Measurements from ENCODE around the gene ARMC7. TPM values are rescaled to one million over a fixed set of nuclear protein-coding genes. Genes with fewer than 3 reads are reported as not detected.

The ARMC7 gene
- total RNA-seq, 4 donors from 2014 or later: 4.1 to 27.0 (median 24.1) TPM

DNA sequence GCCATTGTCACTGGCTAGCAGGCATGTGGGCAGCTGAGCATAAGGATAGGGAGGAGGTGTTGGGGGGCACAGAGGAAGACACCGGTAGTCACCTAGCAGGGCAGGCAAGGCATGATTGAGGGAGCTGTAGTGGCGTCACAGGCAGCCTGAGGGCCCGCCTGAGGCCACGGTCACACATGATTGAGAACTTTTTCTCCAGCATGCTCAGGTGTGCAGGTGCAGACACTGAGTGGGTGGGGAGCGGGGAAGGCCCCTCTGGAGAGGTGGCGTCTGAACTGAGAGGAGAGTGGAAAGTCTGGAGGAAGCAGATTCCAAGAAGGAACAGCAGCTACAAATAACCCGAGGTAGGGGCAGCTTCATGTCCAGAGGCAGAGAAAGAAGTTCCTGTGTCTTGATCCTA is 10.9 kb upstream of the ARMC7 start:
- Histone ChIP-seq H3K27ac (no peak overlapping the region), H3K27me3 (no peaks in the 10 kb centered on the region), H3K4me3 (no peak overlapping the region), H3K36me3 (peaks cover 0 to 30% (median 0%) of the 10 kb centered on the region in 3 donors), H3K9me3 (no peaks in the 10 kb centered on the region), H3K4me1 (peaks cover 0 to 28% (median 0%) of the 10 kb centered on the region in 4 donors)
- no peak for TF ChIP-seq POLR2A (IDR thresholded peaks at IDR 0.05)
- TF ChIP-seq, protein P1, sequence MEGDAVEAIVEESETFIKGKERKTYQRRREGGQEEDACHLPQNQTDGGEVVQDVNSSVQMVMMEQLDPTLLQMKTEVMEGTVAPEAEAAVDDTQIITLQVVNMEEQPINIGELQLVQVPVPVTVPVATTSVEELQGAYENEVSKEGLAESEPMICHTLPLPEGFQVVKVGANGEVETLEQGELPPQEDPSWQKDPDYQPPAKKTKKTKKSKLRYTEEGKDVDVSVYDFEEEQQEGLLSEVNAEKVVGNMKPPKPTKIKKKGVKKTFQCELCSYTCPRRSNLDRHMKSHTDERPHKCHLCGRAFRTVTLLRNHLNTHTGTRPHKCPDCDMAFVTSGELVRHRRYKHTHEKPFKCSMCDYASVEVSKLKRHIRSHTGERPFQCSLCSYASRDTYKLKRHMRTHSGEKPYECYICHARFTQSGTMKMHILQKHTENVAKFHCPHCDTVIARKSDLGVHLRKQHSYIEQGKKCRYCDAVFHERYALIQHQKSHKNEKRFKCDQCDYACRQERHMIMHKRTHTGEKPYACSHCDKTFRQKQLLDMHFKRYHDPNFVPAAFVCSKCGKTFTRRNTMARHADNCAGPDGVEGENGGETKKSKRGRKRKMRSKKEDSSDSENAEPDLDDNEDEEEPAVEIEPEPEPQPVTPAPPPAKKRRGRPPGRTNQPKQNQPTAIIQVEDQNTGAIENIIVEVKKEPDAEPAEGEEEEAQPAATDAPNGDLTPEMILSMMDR (IDR thresholded peaks at IDR 0.05): no peak
- no peak for DNase-seq

- Histone ChIP-seq H3K9me3 (no peaks in the 10 kb centered on the region), H3K4me1 (peaks cover 0 to 18% (median 0%) of the 10 kb centered on the region in 4 donors), H3K4me3 (no peak overlapping the region), H3K27ac (no peak overlapping the region), H3K36me3 (peaks cover 0 to 30% (median 0%) of the 10 kb centered on the region in 3 donors), H3K27me3 (no peaks in the 10 kb centered on the region)
- DNase-seq: no peak
- no peak for TF ChIP-seq POLR2A (IDR thresholded peaks at IDR 0.05)
Observed at GRCh38 chr17:75099881-75100595, 9.7 kb upstream of the ARMC7 start.

DNA sequence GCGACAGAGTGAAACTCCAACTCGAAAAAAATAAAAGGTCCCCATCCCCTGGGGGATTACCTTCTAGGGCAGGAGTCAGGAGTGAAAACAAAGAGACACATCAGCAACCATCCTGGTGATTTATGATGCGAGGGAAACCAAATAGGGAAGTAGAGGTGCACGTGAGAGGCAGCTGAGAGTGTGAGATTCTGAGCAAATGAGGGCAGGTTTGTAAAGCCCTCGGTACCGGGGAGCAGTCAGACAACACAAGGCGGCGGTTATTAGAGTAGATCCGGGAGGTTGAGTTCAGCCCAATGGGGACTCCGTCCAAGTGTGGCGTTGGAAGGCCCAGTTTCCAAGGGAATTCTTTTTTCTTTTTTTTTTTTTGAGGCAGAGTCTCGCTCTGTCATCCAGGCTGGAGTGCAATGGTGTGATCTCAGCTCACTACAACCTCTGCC is 7.4 kb upstream of the ARMC7 start:
- DNase-seq: peak in 2 of 3 donors; percentile 66 to 67
- H3K4me1 ChIP-seq: no peaks in the 10 kb centered on the region
- no peak overlapping the region for H3K27ac ChIP-seq
- no peaks in the 10 kb centered on the region for H3K27me3 ChIP-seq
- no peaks in the 10 kb centered on the region for H3K9me3 ChIP-seq
- H3K4me3 ChIP-seq: no peak overlapping the region
- TF ChIP-seq, protein P1 (IDR thresholded peaks at IDR 0.05): no peak
- H3K36me3 ChIP-seq: peaks cover 0 to 30% (median 0%) of the 10 kb centered on the region in 3 donors

GRCh38 chr17:75103601-75104554 is 5.9 kb upstream of the ARMC7 start:
- Histone ChIP-seq H3K27ac (no peak overlapping the region), H3K4me3 (no peak overlapping the region), H3K36me3 (peaks cover 0 to 18% (median 0%) of the 10 kb centered on the region in 3 donors), H3K27me3 (no peaks in the 10 kb centered on the region), H3K9me3 (no peaks in the 10 kb centered on the region), H3K4me1 (peaks cover 0 to 3% (median under 1%) of the 10 kb centered on the region in 4 donors)
- TF ChIP-seq, protein P1 (IDR thresholded peaks at IDR 0.05): no peak
- no peak for TF ChIP-seq POLR2A (IDR thresholded peaks at IDR 0.05)
- no peak for DNase-seq

DNA sequence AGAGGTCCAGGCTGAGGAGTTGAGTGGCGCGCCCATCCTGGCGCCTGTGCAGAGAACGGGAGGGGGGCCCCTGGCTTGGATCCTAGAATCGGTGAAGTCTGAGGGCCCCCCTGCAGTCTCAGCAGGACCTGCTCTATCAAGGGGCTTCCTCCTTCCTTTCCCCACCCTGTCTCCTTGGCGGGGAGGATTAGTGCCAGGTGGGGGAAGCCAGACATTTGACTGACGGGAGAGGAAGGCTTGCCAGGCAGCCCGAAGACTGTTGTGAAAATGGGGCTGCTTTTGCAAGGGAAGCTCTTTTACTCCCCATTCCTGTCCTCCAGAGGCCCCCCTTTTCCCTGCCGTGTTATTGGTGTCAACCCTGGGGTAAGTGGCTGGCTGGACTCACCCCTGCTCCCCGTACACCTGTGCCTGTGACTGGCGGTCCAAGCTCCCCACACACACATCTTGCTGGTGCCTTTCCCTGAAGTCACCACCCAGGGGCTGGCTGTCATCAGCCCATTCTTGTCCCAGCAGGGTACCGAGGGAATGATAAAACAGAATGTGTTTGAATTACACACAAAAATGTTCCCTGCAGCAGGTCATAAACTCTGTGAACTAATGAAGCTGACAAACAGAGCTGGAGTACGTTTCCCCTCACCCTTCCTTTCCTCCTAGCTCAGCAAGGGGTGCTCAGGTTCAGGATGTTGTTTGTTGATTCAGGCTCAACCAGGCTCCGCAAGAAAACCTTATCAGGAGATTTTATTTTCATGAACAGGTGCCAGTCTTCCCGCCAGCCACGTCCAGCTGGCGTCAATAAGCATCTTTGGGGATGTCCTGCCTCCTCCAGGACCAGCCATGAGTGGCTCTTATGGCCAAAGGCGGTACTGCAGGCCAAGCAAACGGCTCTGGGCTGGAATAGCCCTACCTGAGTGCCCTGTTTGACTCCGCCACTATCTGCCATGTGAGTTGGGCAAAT is 4.4 kb upstream of the ARMC7 start:
- TF ChIP-seq POLR2A (IDR thresholded peaks at IDR 0.05): no peak
- TF ChIP-seq, protein P1 (IDR thresholded peaks at IDR 0.05): peak; percentile 58 to 87 (median 76)
- Histone ChIP-seq H3K36me3 (peaks cover 0 to 4% (median 0%) of the 10 kb centered on the region in 3 donors), H3K4me3 (no peak overlapping the region), H3K9me3 (no peaks in the 10 kb centered on the region), H3K4me1 (peaks cover 0 to 8% (median 3%) of the 10 kb centered on the region in 4 donors), H3K27me3 (no peaks in the 10 kb centered on the region), H3K27ac (peak overlapping the region in 1 of 4 donors; percentile 34)
- DNase-seq: peak; percentile 38 to 82 (median 80)

Data from Peyer's patch (tissue), 4 donors.